Left renal cortex interstitium (tissue), 4 donors: ENCODE results near the gene ITIH2. TPM values are rescaled to one million over a fixed set of nuclear protein-coding genes. Genes with fewer than 3 reads are reported as not detected.

Experiments used
- DNase-seq, 4 donors: peaks; one replicate each; pipeline ENCODE4 v3.0.0-alpha.2; 2013; ENCODE audit warnings: low read depth in 4 of 4, low spot score in 2 of 4, missing footprints in 1 of 4
- polyA plus RNA-seq, 4 donors: library from polyadenylated mRNA; unstranded; fragments of 120-200 nt; gene quantifications; one replicate each; pipeline ENCODE4 v1.2.1, GENCODE V29; 2013; ENCODE audit not compliant: insufficient read length in 4 of 4

ITIH2 gene
- polyA plus RNA-seq, 4 donors, result 0.35 to 16.3 (median 0.43) TPM

DNA sequence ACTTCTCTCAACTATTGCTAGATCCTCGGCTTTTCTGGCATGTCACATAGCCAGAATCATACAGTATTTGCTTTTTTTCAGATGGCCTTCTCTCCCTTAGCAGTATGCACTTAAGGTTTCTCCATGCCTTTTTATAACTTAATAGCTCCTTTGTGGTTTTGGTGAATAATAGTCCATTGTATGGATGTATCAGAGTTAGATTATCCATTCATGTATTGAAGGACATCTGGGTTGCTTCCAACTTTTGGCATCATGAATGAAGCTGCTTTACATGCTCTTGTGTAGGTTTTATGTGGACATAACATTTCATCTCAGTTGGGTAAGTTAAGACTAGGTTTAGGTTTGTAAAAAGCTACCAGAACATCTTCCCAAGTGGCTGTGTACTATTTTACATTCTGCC, 89.4 kb downstream of the ITIH2 start:
- DNase-seq, result no peak

DNA sequence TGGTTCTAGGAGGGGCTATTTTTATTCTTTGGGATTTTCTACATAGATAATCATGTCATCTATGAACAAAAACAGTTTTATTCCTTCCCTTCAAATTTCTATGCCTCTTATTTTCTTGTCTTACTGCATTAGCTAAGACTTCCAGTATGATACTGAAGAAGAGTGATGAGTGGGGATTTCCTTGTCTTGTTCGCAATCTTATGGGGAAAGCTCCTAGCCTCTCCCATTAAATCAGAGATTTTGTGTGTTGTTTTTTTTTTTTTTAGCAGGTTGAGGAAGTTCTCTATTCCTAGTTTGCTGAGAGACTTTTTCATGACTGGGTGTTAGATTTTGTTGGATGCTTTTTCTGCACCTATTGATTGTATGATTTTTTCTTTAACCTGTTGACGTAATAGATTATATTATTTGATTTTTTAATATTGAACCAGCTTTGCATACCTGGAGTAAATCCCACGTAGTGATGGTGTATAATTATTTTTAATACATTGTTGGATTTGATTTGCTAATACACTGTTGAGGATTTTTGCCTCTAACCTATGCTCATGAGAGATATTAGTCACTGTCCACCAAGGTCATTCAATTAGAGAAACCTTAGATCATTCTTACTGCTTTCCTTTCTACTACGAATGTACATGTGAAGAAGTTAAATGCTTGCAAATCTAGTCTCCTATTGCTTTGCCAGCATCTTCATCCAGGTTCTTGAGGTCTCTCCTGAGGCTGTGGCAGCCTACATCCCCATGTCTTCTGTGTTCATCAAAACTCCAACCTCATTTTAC, 91.3 kb downstream of the ITIH2 start:
- no peak for DNase-seq

DNA sequence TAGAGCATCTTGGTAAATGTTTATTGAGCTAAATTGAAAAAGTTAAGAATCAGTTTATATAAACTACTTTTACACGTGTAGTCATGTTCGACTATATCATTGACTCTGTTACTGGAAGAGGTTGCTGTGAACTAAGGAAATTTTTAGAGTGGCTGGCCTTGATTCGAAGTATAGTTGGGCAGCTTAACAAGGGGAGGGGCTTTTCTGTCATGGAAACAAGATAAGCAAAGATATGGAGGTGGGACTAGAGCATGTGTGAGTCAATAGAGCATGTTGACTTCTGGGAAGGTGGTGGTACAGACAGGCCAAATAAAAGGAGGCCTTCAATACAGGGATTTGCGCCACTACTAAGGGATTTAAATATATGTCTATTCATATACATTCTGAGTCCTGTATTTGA, 92.5 kb downstream of the ITIH2 start:
- DNase-seq, result no peak

DNA sequence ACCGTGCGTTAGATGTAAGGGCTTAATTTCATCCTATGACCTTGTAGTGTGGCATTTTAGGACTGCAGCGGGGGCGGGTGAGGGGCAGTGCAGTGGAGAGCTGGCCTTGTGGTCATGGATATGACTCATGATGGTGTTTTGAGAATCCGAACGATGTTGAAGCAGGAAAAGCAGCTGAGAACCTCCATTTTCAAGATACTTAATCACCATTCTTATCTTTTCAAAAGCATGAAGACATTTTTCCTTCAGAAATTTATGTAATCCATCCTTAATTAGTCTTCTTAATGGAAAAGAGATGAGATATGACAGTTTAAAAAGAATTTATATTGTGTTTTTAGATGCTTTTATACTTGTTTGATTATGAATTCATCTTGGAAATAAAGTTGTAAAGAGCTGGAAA, 94.5 kb downstream of the ITIH2 start:
- no peak for DNase-seq

Other genes with a start within 250 kb of the ITIH2 start
- gene ITIH5, start 36.4 kb upstream of the ITIH2 start, polyA plus RNA-seq, result 10 to 100 TPM; 19.7 to 24.6 (median 22.5) TPM
- 10 to 100 TPM; 19.4 to 25.0 (median 22.2) TPM for gene KIN, start 84.7 kb downstream of the ITIH2 start, polyA plus RNA-seq
- gene ATP5F1C, start 84.9 kb downstream of the ITIH2 start, polyA plus RNA-seq, result 100 to 1,000 TPM; 322 to 462 (median 405) TPM
- gene TAF3, start 115.2 kb downstream of the ITIH2 start, polyA plus RNA-seq, result 10 to 100 TPM; 11.2 to 12.2 (median 11.4) TPM